Thyroid gland (tissue), 4 donors: ENCODE measurements around the gene SAMD3. TPM values are rescaled to one million over a fixed set of nuclear protein-coding genes. Genes with fewer than 3 reads are reported as not detected.

Experiments used
- DNase-seq, 2 donors: peaks; one replicate each; pipeline ENCODE4 v3.0.0-alpha.2; 2019
- H3K27ac ChIP-seq, 3 donors: fragments of 200-600 bp; sonication (generic); 1 replicate in 2 of 3; 2 replicates in 1 of 3; pipeline ENCODE4 v1.5.1; 2016 to 2019; ENCODE audit warnings: mild to moderate bottlenecking in 1 of 3, moderate library complexity in 1 of 3
- H3K27me3 ChIP-seq: fragments of 200-600 bp; sonication (generic); one replicate; pipeline ENCODE4 v1.5.1; 2019
- H3K36me3 ChIP-seq, 2 donors: fragments of 200-600 bp; sonication (generic); one replicate each; pipeline ENCODE4 v1.5.1; 2016 to 2019
- H3K4me1 ChIP-seq, 2 donors: fragments of 200-600 bp; sonication (generic); one replicate each; pipeline ENCODE4 v1.5.1; 2017 to 2019
- H3K4me3 ChIP-seq, 3 donors: fragments of 200-600 bp; sonication (generic); replicated peaks in 1 of 3; 1 replicate in 2 of 3; 2 replicates in 1 of 3; pipeline ENCODE4 v1.5.1; 2016; ENCODE audit warnings: mild to moderate bottlenecking in 1 of 3
- H3K9me3 ChIP-seq: fragments of 200-600 bp; sonication (generic); one replicate; pipeline ENCODE4 v1.5.1; 2017
- CTCF ChIP-seq, 6 experiments: fragments of 200-600 bp in 3 of 6; fragments of 450-650 bp in 3 of 6; sonication (generic) in 3 of 6; IDR thresholded peaks; one replicate each; pipeline ENCODE4 v1.5.1; 2016 to 2019; ENCODE audit warnings: antibody characterized with exemption in 6 of 6, mild to moderate bottlenecking in 2 of 6, inconsistent platforms in 1 of 6, moderate library complexity in 1 of 6
- POLR2A ChIP-seq, 2 donors: fragments of 450-650 bp; IDR thresholded peaks; one replicate each; pipeline ENCODE4 v1.6.1; 2017; ENCODE audit warnings: antibody characterized with exemption in 2 of 2, mild to moderate bottlenecking in 2 of 2, moderate library complexity in 1 of 2
- WGBS, 2 donors: methylation state at CpG; one replicate each; pipeline ENCODE4 v1.1.5; 2017; 5-methylcytosine and 5-hydroxymethylcytosine counted together
- intact Hi-C: fragments of 100-400 bp; cut with DNase I; formaldehyde crosslinking; loops from one replicate; pipeline ENCODE4 v1.15.1; 2023
- total RNA-seq, 4 donors: library from RNA; depleted of rRNA; stranded (reverse); fragments of >200 nt; gene quantifications; one replicate each; pipeline ENCODE4 v1.2.3, GENCODE V29; 2016

The SAMD3 gene
- total RNA-seq, 4 donors from 2014 or later, result 0.17 to 2.0 TPM; not detected in 2

- Histone ChIP-seq H3K4me3 (no peak overlapping the region), H3K9me3 (no peaks in the 10 kb centered on the region), H3K27ac (no peak overlapping the region), H3K4me1 (no peaks in the 10 kb centered on the region), H3K27me3 (no peaks in the 10 kb centered on the region), H3K36me3 (no peaks in the 10 kb centered on the region)
- intact Hi-C loops, result no loop called here
- DNase-seq, result no peak
- no peak for TF ChIP-seq POLR2A (IDR thresholded peaks at IDR 0.05)
- no peak for TF ChIP-seq CTCF (IDR thresholded peaks at IDR 0.05)
- 84 to 92% methylated on average over 2 of the region's 2 CpGs for WGBS, 2 donors
Measured at GRCh38 chr6:130259557-130259956, 36.8 kb upstream of the SAMD3 start.

GRCh38 chr6:130259140-130259539 is 36.4 kb upstream of the SAMD3 start:
- Histone ChIP-seq H3K27me3 (no peaks in the 10 kb centered on the region), H3K27ac (no peak overlapping the region), H3K36me3 (no peaks in the 10 kb centered on the region), H3K4me1 (no peaks in the 10 kb centered on the region), H3K4me3 (no peak overlapping the region), H3K9me3 (no peaks in the 10 kb centered on the region)
- DNase-seq, result no peak
- intact Hi-C loops, result no loop called here
- WGBS, 2 donors, result 50 to 94% methylated on average over 1 of the region's 1 CpG
- TF ChIP-seq POLR2A (IDR thresholded peaks at IDR 0.05), result no peak
- TF ChIP-seq CTCF (IDR thresholded peaks at IDR 0.05), result no peak

GRCh38 chr6:130252527-130253237 is 29.9 kb upstream of the SAMD3 start:
- Histone ChIP-seq H3K4me3 (no peak overlapping the region), H3K9me3 (no peaks in the 10 kb centered on the region), H3K27ac (no peak overlapping the region), H3K36me3 (no peaks in the 10 kb centered on the region), H3K4me1 (no peaks in the 10 kb centered on the region), H3K27me3 (no peaks in the 10 kb centered on the region)
- WGBS, 2 donors, result 50 to 55% methylated on average over 9 of the region's 9 CpGs
- DNase-seq, result no peak
- TF ChIP-seq CTCF (IDR thresholded peaks at IDR 0.05) (no peak), POLR2A (IDR thresholded peaks at IDR 0.05) (no peak)
- intact Hi-C loops, result no loop called here

- intact Hi-C loops, result no loop called here
- H3K27me3 ChIP-seq, result no peaks in the 10 kb centered on the region
- H3K36me3 ChIP-seq, result no peaks in the 10 kb centered on the region
- WGBS, 2 donors, result 87 to 90% methylated on average over 2 of the region's 2 CpGs
- no peak overlapping the region for H3K4me3 ChIP-seq
- no peaks in the 10 kb centered on the region for H3K4me1 ChIP-seq
- DNase-seq, result no peak
- TF ChIP-seq CTCF (IDR thresholded peaks at IDR 0.05), result no peak
- no peak for TF ChIP-seq POLR2A (IDR thresholded peaks at IDR 0.05)
- no peaks in the 10 kb centered on the region for H3K9me3 ChIP-seq
- H3K27ac ChIP-seq, result no peak overlapping the region
Measured at GRCh38 chr6:130245267-130245666, 22.5 kb upstream of the SAMD3 start.

- H3K27ac ChIP-seq, result no peak overlapping the region
- DNase-seq, result no peak
- no peaks in the 10 kb centered on the region for H3K27me3 ChIP-seq
- 88 to 89% methylated on average over 2 of the region's 2 CpGs for WGBS, 2 donors
- H3K4me3 ChIP-seq, result no peak overlapping the region
- no peaks in the 10 kb centered on the region for H3K36me3 ChIP-seq
- H3K9me3 ChIP-seq, result no peaks in the 10 kb centered on the region
- intact Hi-C loops, result no loop called here
- no peaks in the 10 kb centered on the region for H3K4me1 ChIP-seq
- TF ChIP-seq CTCF (IDR thresholded peaks at IDR 0.05) (no peak), POLR2A (IDR thresholded peaks at IDR 0.05) (no peak)
Measured at GRCh38 chr6:130244728-130245127, 22.0 kb upstream of the SAMD3 start.
